GM18907 (cell line): Measurements from ENCODE around the gene DHRS1.

Experiments
- ATAC-seq: cut with Tn5 transposase; IDR thresholded peaks from one replicate; pipeline ENCODE4 v1.9.1; 2021; ENCODE audit warnings: mild to moderate bottlenecking, moderate library complexity; ENCODE audit not compliant: unreplicated experiment

DHRS1 gene

DNA sequence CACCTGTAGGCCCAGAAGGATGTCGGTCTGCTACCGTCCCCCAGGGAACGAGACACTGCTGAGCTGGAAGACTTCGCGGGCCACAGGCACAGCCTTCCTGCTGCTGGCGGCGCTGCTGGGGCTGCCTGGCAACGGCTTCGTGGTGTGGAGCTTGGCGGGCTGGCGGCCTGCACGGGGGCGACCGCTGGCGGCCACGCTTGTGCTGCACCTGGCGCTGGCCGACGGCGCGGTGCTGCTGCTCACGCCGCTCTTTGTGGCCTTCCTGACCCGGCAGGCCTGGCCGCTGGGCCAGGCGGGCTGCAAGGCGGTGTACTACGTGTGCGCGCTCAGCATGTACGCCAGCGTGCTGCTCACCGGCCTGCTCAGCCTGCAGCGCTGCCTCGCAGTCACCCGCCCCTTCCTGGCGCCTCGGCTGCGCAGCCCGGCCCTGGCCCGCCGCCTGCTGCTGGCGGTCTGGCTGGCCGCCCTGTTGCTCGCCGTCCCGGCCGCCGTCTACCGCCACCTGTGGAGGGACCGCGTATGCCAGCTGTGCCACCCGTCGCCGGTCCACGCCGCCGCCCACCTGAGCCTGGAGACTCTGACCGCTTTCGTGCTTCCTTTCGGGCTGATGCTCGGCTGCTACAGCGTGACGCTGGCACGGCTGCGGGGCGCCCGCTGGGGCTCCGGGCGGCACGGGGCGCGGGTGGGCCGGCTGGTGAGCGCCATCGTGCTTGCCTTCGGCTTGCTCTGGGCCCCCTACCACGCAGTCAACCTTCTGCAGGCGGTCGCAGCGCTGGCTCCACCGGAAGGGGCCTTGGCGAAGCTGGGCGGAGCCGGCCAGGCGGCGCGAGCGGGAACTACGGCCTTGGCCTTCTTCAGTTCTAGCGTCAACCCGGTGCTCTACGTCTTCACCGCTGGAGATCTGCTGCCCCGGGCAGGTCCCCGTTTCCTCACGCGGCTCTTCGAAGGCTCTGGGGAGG lies 11.3 kb upstream of the DHRS1 start, which contains the start of gene LTB4R:
Gene LTB4R (plus strand): TSS at position 857 of the 959 bp plus-strand sequence. CDS start 4,150 bp downstream, outside the sequence.
- ATAC-seq: peak; percentile 71

DNA sequence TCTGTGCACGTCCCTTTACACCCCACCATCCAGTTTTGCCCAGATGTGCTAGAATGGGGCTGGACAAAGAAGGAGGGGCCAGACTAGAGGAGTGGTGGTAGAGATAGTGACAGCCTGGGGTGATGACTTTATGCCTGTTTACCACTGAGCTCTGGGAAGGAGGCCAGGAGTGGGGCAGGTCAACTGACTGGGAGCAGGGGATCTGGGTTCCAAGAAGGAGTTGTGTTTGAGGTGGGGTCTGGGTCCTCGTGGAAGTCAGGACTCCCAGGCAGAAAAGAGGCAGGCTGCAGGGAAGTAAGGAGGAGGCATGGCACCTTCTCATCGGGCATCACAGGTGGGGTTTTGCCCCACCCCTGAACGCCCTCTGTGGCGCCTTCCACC lies 10.7 kb upstream of the DHRS1 start:
- ATAC-seq: no peak

DNA sequence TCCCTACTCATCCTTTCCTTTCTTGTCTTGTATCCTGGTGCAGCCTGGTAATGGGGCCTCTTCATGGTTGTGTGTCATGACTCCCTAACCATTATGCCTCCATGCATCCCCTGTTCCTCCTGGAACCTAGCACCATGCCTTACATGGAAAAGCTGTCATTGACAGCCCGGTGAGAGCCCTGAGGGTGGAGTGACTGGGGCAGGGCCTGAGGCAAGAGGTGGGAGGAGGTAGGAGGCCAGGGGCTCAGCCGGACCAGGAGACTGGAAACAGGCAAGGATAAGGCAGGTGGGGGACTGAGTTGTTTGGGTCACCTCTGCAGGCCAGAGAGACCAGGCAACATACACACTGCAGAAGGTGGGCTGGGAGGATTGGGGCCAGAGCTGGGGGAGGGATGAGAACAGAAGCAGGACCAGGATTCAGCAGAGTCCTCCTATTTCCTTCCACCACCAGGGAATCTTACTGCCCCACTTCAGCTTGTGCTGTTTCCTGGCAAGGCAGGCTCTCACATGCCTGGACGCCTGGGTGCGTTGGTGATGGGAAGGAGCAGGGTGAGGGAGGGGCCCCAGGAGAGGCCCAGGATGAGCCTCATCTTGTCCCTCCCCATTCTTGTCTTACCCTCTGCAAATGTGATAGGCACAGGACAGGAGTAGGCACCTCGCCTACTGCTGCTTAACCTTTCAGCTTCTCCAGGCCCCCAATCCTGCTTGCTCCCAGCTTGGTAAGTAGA lies 10.1 kb upstream of the DHRS1 start, which contains the start of gene LTB4R2:
Gene LTB4R2 (plus strand): TSS at position 603 of the 727 bp plus-strand sequence. CDS start 525 bp downstream, outside the sequence.
- ATAC-seq: no peak

DNA sequence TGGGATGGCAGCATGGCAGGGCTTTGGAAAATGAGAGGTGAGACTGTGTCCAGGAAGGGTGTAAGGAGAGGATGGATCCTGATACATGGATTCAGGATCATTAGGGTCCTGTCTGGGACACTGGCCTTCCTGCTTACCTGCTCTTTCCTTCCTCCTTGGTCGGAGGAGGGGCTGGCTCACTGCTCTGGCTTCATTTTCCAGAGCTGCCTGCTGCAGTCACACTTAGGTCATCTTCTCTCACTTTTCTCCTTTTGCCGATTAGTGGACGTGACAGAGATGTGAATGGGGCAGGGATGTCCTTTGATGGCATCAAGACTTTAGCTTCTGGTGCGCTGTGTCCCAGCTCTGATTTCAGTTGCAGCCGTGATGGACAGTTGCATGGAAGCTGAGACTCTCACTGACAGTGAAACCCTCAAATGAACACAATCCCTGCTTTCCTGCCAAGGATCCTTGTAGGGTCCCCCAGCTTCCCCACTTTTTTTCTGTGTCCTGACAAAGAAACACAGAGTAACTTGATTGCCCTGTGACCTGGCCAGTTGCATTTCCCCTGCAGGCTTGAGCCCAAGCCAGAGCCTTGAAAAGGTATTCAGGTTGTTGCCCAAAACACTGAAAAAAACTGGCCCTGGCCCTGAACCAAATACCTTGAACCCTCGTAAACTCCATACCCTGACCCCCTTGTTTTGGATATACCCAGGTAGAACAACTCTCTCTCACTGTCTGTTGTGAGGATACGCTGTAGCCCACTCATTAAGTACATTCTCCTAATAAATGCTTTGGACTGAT lies 9.0 kb upstream of the DHRS1 start:
- no peak for ATAC-seq

DNA sequence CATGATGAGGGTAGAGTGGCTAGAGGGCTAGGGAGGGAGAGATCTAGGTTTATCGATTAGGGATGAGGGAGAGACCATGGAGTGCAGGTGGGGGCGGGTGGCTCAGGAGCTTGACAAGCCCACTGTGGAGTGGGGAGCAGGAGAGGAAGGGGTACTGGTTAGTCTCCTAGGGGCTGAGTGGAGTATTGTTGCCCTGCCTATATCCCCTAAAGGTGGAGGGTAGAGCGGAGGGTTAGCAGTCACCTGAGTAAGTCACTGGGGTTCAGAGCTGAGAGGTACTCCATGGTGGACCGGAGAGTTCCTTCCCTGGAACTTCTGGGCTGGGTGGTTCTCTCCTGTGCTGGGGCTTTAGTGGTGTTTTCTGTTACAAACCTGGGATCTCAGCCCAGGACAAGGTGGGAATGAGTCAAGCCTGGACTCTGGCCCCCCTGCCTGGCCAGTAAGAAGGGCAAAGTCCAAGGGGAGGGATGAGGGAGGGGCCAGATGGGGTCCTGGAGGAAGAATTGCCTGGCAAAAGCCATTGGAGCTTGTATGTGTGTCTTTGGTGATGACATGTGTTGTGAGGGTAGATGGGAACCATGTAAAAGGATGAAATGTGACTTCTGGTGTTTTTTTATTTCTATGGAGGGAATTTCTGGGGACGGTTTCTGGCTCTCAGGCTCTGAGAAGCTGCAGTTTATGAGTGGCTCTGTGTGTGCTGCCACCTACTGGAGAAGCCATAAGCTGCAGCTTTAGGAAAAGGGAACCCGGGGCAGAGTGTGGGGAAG lies 8.2 kb upstream of the DHRS1 start, which contains the start of gene CIDEB:
Gene CIDEB (minus strand): TSS at position 403 of the 767 bp plus-strand sequence. CDS start 119 bp downstream, at position 284.
- no peak for ATAC-seq

DNA sequence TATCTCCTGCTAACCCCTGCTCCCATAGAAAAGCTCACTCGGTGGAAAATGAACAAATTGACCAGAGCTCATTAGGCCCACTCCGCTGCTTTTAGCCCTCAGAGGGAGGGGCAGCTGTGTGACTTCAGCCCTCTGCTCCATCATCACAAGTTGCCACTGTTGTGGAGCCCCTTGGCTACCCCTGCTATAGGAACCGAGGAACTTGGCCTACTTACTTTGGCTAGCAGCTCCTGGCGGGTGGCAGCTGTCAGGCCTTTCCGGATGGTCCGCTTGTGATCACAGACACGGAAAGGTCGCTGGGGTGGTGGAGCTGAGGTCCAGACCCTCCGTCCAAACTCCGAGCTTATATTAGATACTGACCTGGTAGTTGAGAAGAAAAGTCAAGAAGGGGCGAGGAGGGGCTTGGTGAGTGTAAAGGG lies 7.6 kb upstream of the DHRS1 start:
- no peak for ATAC-seq

DNA sequence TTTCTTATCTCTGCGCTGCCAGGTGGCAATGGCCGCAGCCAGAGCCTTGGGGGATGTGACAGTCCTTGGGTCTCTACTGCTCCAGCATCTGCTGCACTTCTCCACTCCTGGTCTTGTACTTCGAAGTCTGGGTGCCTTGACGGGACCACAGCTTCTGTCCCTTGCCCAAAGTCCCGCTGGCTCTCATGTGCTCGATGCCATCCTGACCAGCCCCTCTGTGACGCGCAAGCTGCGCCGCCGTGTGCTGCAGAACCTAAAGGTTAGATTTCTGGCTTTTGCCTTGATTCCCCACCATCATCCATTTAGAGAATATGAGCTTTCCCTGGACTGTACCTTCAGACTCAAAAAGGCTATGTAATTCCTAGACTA lies 4.4 kb upstream of the DHRS1 start:
- no peak for ATAC-seq

DNA sequence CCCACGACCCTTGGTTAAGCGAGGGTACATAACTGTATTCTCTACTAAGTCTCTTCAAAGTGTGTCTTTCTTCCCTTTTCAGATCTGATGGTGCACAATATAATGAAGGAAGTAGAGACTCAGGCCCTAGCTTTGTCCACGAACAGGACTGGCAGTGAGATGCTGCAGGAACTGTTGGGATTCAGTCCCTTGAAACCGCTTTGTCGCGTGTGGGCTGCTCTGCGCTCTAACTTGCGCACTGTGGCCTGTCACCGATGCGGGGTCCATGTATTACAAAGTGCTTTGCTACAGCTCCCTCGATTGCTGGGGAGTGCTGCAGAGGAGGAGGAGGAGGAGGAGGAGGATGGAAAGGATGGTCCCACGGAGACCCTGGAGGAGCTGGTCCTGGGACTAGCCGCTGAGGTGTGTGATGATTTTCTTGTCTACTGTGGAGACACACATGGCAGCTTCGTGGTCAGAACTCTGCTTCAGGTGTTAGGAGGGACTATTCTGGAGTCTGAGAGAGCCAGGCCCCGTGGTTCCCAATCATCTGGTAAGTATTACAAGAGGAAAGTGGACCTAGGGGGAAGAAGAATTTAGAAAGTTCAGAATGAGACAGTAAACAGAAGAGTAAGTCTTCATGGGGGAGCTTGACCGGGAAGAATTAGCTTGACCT lies 873 bp upstream of the DHRS1 start:
- ATAC-seq: no peak

DNA sequence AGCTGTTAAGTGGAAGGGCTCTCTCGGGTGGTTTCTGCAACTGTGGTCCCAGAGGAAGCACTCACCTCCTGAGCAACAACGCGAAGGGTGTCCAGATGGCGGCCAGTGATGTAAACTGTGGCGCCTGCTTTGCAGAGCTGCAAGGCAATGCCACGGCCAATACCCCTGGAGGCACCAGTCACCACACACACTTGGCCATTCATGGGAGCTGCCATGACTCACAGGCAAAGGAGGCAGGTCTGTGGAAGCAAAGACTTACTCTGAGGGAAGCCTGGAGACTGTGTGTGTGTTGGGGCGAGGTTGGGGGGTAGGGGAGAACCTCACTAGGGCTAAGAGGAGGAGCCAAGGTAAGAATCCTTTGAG lies 707 bp downstream of the DHRS1 start:
- ATAC-seq: no peak

DNA sequence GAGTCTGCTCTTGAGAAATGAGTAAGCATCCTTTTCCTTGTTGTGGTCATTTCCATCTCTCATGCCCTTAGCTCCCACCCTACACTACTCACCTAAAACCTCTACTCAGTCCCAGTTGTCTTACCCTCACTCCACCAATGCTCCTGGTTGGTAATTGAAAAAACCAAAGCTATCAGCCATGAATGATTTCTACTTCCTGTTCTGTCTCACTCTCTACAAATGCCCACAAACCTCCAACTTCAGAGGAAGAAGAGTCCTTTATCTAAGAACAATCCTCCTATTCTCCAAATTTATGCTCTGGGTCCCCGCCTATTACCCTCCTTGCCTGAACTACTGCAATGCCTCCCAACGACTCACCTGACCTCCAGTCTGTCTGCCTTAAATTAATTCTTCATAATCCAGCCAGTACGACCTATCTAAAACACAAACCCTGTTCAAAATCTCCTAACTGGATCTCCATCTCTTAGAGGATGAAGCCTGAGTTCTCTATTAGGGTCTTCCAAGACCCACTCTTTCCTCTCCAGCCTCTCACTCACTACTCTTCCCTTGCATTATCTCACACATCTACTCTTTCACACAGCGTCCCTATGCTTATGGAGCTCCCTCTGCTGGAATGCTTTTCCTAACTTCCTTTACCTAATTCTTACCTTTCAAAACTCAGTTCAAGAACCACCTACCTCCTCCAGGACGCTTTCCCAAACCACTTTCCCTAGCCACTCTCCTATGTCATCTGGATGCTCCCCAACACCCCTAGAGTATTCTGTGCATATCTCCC lies 2.2 kb downstream of the DHRS1 start:
- peak; percentile 36 for ATAC-seq

DNA sequence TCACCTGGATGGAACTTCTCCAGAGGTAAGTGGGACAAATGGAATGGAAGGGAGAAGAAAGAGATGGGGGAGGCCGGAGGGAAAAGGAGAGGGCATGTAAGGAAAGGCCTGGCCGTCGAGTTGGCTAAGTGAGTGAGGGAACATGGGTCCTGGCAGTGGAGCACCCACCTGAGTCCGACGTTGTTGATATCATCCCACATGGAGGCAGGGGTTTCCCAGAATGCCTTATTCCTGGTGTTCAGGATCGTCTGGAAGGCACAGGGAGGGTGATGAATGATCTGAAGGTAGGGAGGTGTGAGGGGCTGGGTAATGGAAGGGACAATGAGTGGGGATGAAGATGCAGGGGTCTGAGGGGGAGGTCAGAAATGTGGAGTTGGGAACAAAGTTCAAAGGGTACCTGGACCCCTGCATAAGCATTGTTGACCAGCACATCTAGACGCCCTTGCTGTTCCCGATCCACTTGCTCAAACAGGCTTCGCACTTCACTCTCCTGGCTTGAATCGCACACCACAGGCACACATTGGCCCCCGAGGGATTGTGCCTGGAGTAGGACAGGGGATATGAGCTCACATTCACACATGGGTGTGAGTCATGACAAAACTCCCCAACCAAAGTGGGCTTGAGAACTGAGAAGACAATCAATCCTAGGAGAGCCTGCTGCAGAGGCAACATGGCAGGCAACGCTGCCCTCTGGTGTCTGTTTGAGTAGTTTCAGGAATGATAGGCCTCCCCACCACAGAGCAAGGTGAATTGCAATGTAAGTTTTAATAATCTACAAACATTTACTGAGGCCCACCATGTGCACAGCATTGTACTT lies 3.0 kb downstream of the DHRS1 start:
- ATAC-seq: peak; percentile 54

DNA sequence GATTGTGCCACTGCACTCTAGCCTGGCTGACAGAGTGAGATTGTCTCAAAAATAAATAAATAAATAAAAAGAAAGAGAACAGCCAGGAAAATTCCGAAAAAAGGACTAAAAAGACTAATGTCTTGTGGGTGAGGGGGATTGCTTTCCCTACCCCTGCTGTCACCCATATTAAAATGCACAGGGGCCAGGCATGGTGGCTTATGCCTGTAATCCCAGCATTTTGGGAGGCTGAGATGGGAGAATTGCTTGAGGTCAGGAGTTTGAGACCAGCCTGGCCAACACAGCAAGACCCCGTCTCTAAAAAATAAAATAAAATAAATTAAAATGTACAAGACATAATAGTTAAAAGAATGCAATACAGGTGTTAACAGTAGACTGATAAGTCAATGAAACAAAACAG lies 6.1 kb downstream of the DHRS1 start:
- ATAC-seq: no peak

DNA sequence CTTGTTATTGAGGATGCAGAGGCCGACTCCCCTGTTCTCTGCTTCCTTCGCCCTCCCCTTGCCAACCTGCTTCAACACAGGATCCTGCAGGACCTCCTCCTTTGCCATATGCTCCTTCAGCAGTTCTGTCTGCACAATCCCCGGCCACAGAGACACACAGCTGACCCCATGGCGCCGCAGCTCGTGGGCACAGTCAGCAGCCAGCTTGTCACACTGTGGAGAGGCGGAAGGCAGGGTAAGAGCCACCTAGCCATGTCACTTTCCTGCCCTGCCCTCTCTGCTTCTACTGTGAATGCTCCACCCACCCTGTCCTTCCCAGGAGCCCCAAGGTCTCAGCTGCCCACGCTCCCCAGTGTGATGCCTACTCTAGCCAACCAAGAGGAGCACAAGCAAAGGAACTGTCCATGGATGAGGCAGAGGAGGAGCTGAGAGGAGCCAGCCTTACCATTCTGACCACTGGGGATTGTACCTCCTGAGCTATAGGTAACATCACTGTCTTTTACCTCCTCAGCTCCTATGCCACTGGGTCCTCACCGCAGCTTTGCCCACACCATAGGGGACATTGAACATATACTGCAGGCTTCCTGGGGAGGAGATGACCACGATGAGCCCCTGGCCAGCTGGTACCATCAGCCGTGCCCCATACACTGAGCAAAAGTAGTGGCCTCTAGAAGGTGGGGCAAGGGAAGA lies 7.3 kb downstream of the DHRS1 start:
- no peak for ATAC-seq

DNA sequence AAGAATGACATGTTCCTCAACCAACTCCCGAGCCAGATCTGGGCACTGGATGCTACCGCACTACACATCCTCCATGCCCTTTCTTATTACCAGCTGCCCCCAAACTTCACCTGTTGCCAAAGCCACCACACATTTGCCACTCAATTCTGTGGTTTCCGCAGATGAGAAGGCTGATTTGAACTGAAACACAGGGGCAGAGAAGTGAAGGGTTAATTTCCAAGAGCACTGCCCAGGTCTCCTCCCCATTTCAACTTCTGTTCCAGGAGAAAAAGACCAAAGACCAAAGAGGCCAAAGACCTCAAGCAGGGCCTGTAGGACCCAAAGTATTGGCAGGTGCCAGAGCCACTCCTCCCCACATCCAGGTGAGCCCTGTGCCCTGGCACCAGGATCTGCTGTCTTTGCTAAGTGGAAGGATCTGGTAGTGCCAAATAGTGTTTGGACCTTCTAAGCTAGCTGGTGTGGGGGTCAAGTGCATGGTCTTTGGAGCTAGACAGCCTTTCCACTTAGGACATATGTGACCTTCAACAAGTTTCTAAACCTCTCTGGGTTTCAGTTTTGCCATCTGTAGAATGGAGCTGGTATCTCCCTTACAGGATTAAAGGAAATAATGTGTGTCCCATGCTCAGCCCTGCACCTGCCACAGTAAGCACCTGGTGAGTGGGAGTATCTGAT lies 8.0 kb downstream of the DHRS1 start:
- ATAC-seq: no peak

DNA sequence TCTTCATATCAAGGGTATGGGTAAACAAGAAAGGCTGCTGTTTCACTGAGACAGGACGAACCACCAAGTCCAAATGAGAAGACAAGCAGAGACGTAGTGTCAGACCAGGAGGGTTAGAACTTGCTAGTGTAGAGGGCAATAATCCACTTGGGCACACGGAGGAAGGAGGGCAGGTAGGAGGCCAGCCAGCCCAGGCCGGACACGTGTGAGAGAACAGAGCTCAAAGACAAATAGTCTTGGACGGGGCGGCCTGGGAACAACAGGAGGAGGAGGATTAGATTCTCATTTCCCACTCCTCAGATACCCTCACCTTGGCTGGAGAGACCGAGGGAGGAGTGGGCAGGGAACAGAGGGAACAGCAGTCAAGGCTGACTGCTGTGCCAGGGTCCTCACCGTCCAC lies 8.8 kb downstream of the DHRS1 start:
- ATAC-seq: no peak

DNA sequence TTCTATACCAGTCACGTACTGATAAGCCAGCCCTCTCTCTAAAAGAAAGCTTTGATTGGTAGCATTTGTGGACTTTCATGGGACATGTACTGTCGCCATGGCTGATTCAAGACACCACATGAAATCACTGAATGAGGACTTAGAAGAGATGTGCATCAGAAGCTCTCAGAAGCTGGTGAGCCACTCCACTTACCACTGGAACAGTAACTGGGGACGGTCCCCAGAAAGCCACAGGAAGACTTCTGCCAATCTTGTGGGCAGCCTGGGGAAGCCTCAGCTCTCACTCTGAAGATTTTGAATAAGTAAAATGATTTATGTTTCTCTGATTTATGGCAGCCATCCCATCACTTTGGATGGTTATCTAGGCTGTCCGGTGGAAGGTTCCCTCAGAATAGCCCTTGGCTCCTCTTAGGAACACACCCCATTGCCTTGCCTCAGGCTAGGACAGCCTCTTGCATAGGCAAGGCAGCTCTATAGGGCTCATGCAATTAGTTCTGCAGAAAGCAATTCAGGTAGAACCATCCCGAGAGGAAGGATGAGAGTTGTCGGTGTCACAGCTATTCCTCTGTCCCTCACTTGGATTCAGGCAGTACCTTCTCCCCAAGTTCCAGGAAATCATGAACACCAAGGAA lies 9.8 kb downstream of the DHRS1 start:
- peak; percentile 85 for ATAC-seq

DNA sequence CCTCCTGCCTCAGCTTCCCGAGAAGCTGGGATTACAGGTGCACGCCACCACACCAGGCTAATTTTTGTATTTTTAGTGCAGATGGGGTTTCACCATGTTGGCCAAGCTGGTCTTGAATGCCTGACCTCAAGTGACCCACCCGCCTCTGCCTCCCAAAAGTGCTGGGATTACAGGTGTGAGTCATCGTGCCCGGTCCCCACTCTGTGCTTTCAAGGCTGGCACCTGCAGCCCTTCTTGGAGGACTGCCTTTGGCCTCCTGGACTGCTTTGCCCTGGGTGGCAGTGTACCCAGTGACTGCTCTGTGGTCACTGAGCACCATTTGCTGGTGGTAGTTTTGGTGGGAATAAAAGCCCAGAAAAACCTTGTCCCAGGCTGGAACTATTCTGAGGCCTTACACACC lies 12.6 kb downstream of the DHRS1 start:
- no peak for ATAC-seq
